Left ventricle myocardium superior (tissue), 1 donor: ENCODE results near the gene PPAN. TPM values are rescaled to one million over a fixed set of nuclear protein-coding genes. Genes with fewer than 3 reads are reported as not detected.

Source experiments
- ATAC-seq: fragments of 200-7000 bp; cut with Tn5 transposase; one replicate; pipeline ENCODE4 v1.9.1; 2020; ENCODE audit warnings: mild to moderate bottlenecking, moderate library complexity
- DNase-seq: peaks from one replicate; pipeline ENCODE4 v3.0.0-alpha.2; 2020
- intact Hi-C: fragments of 100-400 bp; cut with micrococcal nuclease; formaldehyde crosslinking; loops from one replicate; pipeline ENCODE4 v1.11.0; 2022
- total RNA-seq: library from RNA; stranded (reverse); fragmentation: NEBNext Ultra II Directional; extraction: Animal tissue kit (Norgen Biotek cat#: 25700); gene quantifications from one replicate; pipeline ENCODE4 v1.2.1, GENCODE V29; 2021
- donor health status: DM: no; HTN: yes; CAD: no; lungs with severe emphysema.

The PPAN gene
- total RNA-seq, 1 donor from 2014 or later, result 21.4 TPM

DNA sequence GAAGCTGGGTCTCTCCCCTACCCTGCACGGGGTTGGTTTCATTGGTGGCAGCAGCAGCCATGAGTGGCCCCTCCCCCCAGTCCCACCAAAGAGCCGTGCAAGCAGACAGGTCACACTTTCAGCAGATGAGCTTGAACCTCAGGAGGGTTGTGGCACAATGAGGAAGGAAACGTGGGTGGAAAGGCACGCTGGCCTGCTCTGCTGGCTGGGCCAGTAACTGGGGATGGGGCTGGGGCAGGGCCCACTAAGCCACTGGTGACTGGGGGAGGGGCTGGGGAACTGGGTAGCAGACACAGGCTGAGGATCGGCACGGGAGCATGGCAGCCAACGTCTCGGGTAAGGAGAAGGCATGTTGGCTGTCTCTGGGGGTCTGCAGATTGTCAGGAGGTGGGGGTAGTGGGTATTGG, 5.2 kb downstream of the PPAN start, which contains the start of gene P2RY11:
Gene P2RY11 (plus strand): TSS at position 289 of the 407 bp plus-strand sequence. CDS start 29 bp downstream, at position 318.
- ATAC-seq (no peak), DNase-seq (no peak)
- intact Hi-C loops, result no loop called here

DNA sequence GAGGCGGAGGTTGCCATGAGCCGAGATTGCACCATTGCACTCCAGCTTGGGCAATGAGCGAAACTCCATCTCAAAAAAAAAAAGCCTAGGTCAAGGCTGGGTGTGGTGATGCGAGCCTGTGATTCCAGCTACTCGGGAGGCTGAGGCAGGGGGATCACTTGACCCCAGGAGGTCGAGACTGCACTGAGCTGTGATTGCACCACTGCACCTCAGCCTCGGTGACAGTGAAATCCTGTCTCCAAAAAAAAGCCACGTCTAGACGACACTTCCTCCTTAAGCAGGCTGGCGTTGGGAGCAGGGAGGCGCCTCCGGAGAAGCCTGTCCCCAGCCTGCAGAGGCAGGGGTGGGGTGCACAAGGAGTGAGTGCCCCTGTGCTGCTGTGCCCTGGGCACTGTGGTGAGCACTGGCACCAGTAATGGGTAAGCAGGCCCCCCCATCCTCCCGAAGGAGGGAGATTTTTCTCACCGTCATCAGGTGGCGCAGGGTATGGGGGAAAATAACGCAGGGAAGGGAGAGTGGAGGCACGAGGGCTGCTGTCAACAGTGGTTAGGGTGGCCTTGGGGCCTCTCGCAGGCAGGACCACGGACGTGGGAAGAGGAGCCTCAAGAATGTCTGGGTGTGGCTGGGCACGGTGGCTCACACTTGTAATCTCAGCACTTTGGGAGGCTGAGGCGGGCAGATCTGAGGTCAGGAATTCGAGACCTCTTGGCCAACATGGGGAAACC, 6.0 kb downstream of the PPAN start:
- peak; percentile 10 for ATAC-seq
- intact Hi-C loops, result no loop called here
- no peak for DNase-seq

DNA sequence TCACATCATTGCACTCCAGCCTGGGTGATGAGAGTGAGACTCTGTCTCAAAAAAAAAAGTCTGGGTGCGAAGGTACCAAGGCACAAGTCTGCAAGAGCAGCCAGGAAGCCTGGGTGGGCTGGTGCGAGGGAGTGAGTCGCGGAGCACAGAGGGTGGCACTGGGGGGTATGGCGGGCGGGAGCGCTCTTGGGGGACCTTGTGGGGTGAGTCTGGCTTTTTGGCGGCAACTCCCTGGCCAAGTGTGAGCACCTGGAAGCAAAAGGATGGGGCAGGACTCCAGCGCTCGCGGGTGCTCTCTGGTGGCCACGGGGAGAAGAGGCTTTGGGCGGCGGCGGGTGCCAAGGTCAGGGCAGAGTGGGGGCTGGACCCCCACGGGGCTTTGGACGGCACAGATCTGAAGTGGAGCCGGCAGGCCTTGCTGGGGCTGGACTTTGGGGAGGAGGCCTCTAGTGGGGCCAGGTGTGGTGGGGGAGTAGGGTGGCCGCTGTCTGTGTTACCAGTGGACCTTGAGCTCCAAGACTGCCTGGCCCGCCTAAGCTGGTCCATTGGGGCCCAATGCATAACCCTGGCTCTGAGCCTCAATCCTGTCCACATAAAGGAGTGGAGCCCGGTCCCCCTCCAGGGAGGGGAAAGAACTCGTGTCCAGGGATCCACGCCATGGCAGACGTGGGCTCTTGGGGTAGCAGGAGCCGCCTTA, 6.9 kb downstream of the PPAN start:
- ATAC-seq, result peak; percentile 39
- intact Hi-C loops, result no loop called here

DNA sequence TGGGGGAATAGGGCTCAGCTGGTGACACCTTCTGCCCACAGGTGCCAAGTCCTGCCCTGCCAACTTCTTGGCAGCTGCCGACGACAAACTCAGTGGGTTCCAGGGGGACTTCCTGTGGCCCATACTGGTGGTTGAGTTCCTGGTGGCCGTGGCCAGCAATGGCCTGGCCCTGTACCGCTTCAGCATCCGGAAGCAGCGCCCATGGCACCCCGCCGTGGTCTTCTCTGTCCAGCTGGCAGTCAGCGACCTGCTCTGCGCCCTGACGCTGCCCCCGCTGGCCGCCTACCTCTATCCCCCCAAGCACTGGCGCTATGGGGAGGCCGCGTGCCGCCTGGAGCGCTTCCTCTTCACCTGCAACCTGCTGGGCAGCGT, 7.4 kb downstream of the PPAN start:
- ATAC-seq (peak; percentile 10), DNase-seq (peak; percentile 43)
- intact Hi-C loops, result no loop called here

More for the DNA sequence above, 6.9 kb downstream of the PPAN start:
- DNase-seq, result peak; percentile 66

DNA sequence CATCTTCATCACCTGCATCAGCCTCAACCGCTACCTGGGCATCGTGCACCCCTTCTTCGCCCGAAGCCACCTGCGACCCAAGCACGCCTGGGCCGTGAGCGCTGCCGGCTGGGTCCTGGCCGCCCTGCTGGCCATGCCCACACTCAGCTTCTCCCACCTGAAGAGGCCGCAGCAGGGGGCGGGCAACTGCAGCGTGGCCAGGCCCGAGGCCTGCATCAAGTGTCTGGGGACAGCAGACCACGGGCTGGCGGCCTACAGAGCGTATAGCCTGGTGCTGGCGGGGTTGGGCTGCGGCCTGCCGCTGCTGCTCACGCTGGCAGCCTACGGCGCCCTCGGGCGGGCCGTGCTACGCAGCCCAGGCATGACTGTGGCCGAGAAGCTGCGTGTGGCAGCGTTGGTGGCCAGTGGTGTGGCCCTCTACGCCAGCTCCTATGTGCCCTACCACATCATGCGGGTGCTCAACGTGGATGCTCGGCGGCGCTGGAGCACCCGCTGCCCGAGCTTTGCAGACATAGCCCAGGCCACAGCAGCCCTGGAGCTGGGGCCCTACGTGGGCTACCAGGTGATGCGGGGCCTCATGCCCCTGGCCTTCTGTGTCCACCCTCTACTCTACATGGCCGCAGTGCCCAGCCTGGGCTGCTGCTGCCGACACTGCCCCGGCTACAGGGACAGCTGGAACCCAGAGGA, 7.9 kb downstream of the PPAN start:
- intact Hi-C loops, result no loop called here
- DNase-seq (no peak), ATAC-seq (peak; percentile 4)

DNA sequence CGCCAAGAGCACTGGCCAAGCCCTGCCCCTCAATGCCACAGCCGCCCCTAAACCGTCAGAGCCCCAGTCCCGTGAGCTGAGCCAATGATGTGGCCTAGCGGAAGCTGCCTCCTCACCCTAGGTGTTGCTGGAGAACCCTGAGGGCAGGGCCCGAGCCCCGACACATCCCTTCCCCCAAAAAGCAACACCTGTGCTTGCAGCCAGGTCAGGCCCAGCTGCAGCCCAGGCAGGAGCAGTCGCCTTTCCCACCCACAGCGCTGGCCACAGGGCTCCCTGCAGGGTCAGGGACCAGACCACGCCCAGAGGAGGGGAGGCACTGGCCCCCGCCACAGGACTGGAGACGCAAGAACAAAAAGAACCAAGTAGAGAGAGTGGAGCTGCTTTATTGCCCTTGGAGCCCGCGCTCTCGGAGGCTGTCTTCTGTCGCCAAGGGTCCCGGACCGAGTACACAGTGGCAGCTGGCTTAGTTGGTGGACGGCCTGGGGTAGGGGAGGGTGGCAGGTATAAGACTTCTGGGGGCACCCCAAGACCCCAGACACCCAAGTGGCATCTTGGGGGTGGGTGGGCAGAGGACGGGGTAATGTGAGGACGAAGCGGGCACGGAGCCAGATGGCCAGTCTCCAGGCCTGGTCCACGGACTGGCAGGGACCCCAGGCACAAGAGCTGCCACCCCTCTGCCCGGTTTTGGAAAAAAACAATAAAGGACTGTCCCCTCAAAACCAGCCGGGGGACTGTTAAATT, 8.7 kb downstream of the PPAN start:
- intact Hi-C loops, result no loop called here
- ATAC-seq, result no peak
- DNase-seq, result no peak

DNA sequence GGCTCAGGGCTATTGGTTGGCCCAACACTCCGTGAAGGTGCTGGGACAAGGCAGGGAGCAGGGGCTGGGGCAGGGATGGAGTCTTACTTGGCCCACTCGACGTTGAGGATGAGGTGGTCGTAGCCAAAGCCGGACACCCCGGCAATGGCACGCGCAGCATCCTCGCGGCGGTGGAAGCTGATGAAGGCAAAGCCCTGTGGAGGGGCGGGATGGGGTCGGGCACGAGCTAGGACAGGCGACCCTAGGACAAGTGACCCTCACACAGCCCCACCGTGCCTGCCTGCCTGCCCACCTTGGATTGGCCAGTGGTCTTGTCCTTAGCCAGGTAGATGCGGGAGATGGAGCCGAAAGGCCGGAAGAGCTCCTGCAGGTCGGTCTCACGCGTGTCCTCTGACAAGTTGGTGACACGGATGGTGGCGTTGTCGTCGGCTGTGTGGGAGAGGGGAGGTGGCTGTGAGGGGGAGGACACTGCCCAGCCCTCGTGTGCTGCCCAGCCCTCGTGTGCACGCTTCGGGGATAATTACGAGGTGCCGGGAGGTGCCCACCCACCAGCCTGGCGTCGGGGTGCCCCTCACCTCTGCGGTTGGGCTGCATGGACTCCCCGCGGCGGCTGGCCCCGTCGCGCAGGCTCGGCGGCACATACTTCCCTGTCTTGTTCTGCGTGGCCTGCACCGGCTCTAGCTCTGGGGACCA, 9.4 kb downstream of the PPAN start:
- DNase-seq, result no peak
- intact Hi-C loops, result no loop called here
- ATAC-seq, result no peak

DNA sequence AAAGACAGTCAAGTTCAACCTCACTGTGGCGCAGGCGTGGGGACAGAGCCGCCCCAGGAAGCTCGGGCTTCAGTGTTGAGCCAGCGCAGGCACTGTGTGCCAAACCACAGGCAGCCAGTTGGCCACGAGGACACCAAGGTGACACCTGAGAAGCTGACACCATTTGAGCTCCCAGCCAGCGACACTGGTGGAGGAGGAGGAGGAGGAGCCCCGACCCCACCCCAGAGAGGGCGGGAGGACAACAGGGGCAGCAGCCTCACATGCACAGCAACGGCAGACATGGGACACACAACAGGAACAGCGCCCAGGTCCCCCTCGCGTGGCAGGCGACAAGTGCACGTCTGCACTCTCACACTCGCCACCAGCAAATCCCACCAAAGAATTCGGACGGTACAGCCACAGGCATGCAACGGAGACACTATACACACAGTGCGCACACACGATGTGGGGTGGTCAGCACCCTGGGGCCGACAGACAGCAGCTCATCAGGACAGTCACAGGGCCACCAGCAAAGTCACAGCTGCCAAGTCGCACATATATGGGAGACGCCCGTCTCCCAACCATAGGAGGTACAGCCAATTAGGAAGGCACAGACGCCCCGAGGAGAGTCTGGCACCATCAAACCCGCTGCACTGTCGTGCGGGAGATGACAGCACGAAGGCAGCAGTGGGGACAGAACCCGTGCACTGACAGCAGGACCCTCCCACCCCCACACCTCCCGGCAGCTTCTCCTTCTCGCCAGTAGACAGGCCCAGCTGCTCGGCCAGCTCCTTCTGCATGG, 10.1 kb downstream of the PPAN start:
- ATAC-seq, result no peak
- DNase-seq, result no peak
- intact Hi-C loops, result no loop called here

DNA sequence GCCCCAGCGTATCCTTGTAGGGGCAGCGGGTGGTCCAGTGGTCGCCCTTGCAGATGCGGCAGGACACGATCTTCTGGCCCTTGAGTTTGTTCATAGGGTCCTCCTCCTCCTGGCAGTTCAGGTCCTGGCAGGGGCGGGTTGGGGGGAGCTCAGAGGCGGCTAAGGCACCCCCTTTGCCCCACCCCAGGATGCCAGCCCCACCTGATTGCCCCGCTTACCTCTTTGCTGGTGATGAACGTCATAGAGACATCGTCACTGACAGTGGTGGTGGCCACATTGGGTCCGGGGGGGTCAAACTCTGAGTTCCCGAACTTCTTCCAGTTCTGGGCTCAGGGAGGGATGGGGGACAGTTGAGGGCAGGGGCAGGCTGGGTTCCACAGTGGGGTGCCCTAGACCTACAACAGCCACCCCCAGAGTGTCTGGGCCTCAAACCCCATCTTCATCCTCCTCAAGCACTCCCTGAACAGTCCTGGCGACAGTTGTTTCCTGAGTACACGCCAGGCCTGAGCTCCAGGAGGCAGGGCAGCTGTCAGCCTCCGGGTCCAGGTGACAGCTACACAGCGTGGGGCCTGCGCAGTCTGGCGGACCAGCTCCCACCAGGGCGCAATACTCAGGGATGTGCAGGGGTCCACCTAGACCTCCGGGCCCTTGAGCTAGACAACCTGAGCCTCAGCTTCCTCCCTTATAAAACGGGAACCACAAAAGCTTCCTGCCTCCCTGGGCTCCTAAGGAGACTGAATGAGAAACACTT, 10.9 kb downstream of the PPAN start:
- no peak for DNase-seq
- intact Hi-C loops, result no loop called here
- no peak for ATAC-seq

DNA sequence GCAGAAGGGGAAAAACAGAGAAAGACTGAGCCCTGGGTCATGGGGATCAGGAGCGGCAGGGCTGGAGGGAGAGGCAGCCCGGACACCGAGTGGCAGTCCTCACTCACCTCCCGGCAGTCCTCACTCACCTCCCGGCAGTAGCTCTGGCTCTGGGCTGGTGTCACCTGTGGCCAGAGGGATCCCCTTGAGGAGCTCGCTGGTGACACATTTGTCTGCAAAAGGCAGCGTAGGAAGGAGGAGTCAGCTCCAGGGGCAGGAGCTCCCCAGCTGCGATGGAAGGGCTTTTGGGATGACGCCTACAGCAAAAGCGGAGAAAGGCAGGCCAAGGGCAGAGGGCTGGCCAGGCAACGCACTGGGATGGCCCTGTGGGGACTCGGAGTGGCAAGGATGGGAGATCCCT, 12.8 kb downstream of the PPAN start:
- ATAC-seq (no peak), DNase-seq (no peak)
- intact Hi-C loops, result no loop called here

DNA sequence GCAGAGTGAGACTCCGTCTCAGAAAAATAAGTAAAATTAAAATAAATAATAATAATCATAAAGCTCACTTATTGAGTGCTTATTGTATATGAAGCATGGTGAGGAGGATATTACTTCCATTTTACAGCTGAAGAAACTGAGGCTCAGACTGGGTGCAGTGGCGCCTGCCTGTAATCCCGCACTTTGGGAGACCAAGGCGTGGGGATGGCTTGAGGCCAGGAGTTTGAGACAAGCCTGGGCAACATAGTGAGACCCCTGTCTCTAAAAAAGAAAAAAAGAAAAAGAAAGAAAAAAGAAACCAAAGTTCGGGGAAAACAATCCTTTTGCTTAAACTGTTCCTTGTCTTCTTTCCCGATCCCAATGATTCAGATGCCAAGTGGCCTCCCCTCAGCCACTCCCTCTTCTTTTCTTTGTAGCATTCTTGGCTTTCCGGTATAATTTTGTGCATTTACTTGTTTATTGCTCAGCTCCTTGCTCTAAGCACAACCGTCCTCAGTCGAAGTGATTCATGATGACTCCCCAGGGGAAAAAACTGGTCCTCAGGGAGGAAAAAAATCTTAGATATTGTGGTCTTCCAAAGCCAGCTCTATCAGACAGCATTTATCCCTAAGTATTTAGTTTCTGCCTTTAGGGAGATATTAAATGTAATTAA, 14.5 kb downstream of the PPAN start:
- ATAC-seq (peak; percentile 14), DNase-seq (no peak)
- intact Hi-C loops, result no loop called here

DNA sequence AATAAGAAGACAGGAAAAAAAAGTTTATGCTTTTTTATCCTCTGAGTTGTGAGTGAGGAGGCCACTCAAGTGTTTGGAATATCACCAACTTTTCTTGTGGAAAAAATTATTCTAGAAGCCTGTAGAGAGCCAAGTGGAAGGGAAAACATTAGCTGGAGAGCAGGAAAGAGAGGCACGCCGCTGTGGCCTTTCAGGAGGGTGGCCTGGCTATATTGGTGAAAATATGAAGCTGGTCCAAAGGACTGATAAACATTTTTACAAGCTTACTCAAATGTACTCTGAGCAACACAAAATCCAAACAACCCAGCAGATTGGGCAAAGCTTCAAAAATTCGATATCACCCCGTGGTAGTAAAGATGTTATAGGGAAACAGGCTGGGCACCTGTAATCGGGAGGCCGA, 15.9 kb downstream of the PPAN start:
- intact Hi-C loops, result no loop called here

DNA sequence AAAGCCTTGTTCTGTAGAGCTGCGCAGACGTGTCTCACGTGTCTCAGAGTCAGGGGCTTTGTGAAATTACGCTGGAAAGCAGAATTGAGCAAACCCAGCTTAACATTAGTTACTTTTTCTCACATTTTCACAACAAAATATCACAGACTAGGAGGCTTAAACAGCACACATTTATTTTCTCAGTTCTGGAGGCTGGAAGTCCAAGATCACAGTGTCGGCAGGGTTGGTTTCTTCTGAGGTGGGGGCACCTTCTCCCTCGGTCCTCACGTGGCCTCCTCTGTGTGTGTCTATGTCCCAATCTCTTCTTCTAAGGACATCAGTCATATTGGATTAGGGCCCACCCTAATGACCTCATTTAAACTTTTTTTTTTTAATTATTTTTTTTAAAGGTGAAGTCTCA, 18.3 kb downstream of the PPAN start:
- no peak for DNase-seq
- intact Hi-C loops, result no loop called here
- no peak for ATAC-seq

More for the DNA sequence above, 15.9 kb downstream of the PPAN start:
- no peak for DNase-seq
- no peak for ATAC-seq

DNA sequence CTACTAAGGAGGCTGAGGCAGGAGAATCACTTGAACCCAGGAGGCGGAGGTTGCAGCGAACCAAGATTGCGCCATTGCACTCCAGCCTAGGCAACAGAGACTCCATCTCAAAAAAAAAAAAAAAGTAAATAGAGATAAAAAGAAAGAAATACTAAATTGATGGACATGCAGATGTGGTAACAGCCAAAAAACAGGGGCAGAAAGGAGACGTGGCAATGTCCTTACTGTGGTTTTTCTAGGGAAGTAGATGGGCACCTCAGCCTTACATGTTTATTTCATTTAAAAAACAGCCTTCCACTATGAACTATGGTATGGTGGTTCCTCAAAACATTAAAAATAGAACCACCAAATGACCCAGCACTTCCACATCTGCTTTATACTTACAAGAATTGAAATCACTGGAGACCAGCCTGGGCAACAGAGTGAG, 20.1 kb downstream of the PPAN start:
- DNase-seq (no peak), ATAC-seq (peak; percentile 33)
- intact Hi-C loops, result no loop called here

DNA sequence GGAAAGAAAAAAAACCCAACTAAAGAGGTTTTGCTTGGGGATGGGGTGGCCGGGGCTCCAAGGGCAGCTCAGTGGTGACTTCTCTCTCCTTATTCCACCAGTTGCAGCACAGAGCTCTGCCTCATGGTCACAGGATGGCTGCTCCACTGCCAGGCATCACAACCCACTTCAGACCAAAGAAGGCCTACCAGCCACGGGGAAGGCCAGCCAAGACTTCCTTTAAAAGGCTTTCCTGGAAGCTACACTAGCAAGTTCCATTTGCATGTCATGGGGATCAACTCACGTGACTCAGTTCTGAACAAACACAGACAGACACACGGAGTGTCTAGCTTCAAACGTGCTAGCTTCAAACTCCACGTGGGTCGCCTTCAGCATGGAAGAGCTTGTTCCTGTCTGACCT, 26.7 kb downstream of the PPAN start:
- intact Hi-C loops, result no loop called here
- ATAC-seq (no peak), DNase-seq (no peak)

DNA sequence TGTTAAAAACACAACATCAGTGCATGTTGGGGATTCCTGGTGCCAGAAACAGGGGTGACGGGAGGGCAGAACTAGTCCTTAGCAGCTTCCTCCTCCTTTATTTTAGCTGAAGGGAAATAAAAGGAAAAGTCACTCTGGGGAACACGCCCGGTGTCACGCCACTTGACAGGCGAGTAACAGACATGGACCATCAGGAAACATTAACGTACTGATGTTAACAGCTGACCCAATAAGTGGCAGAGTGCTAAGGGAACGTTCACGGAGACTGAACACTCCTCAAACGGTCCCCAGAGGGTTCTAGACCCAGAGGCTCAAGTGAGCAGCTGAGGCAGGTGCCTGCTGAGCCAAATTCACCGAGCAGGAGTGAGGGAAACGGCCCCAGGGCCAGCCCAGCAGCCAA, 27.4 kb downstream of the PPAN start:
- intact Hi-C loops, result no loop called here
- DNase-seq, result no peak
- no peak for ATAC-seq

DNA sequence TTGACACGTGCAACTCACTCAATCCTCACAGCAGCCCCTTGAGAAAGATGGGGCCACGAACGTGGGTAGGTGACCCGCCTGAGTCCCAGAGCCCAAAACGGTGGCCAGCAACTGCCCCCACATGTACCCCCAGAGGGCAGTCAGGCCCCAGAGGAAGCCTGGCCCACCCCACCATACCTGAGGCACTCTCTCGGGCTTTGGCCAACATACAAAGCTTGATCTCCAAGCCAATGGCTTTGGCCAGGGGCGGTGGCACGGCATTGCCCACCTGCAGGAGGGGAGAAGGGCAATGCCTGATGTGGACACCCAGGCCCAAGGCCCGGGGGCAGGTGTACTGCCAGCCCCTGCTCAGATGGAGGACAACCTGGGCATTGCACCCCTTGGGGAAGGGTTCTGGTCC, 27.9 kb downstream of the PPAN start:
- intact Hi-C loops, result no loop called here
- ATAC-seq (no peak), DNase-seq (no peak)
